ENCODE data around the gene PACRG.

DNA sequence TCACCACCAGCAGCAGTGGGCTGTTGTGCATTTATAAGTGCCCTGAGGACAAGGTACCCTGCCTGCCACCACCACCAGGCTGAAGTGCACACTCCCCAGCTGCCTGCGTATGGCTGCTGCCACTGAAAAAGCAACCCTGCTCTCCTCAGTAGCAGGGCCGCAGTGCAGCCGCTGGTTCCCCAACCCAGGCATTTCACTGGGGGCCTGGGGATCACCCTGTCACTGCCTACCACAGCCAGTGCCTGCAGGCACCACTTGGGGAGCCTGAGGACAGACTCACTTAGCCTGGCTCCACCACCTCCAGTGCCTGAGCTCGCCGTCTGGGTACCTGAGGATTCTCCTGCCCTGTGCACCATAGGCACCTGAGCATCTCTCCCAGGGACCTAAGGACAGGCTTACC is 215.6 kb downstream of the PACRG start:
- no peak for TF ChIP-seq POLR2A (IDR thresholded peaks at IDR 0.05; ENCODE audit: extremely low read depth, insufficient read length)
- no peak for TF ChIP-seq CTCF (IDR thresholded peaks at IDR 0.05; ENCODE audit: low read depth, low read length)
- no peak for TF ChIP-seq MYC (IDR thresholded peaks at IDR 0.05; ENCODE audit: low read depth, low read length)

Data from NB4 (cell line).